CD4-positive, alpha-beta T cell treated with Interleukin-6 at 100 ng/mL for 8 hours (primary cell): ENCODE data around the gene PSMB5.
"Not testable (repeated sequence)": the region's sequence is repeated elsewhere in the genome, so short reads cannot be mapped to it uniquely, and the experiment has no call there.

ENCODE experiments used
- DNase-seq: peaks from one replicate; pipeline ENCODE4 v3.0.0-alpha.2; 2020; ENCODE audit warnings: mixed read lengths, low spot score

Gene PSMB5

GRCh38 chr14:23015618-23016017 is 19.1 kb downstream of the PSMB5 start:
- DNase-seq, result no peak

GRCh38 chr14:23013749-23014054 is 21.0 kb downstream of the PSMB5 start:
- DNase-seq, result not testable (repeated sequence)

GRCh38 chr14:23013054-23013748 is 21.5 kb downstream of the PSMB5 start:
- DNase-seq, result no peak

- peak; percentile 75 for DNase-seq
These were observed 24.6 kb downstream of the PSMB5 start, which contains the start of gene C14orf93 for GRCh38 chr14:23009939-23010726. C14orf93 (minus strand) TSS chr14:23010143; CDS start chr14:22999023, 11,120 bp downstream.

GRCh38 chr14:23009483-23009938 is 25.2 kb downstream of the PSMB5 start:
- DNase-seq, result no peak

- no peak for DNase-seq
These were observed 25.9 kb downstream of the PSMB5 start for GRCh38 chr14:23008831-23009230.

GRCh38 chr14:23006544-23007419 is 27.9 kb downstream of the PSMB5 start:
- peak; percentile 98 for DNase-seq

GRCh38 chr14:23006188-23006534 is 28.5 kb downstream of the PSMB5 start:
- no peak for DNase-seq

GRCh38 chr14:23005451-23006187 is 29.1 kb downstream of the PSMB5 start:
- no peak for DNase-seq

- DNase-seq, result not testable (repeated sequence)
These were observed 30.4 kb downstream of the PSMB5 start for GRCh38 chr14:23004274-23004673.

- DNase-seq, result no peak
These were observed 32.1 kb downstream of the PSMB5 start for GRCh38 chr14:23002592-23002991.

GRCh38 chr14:23000860-23001259 is 33.8 kb downstream of the PSMB5 start:
- DNase-seq, result no peak

- DNase-seq, result no peak
These were observed 36.2 kb downstream of the PSMB5 start for GRCh38 chr14:22998329-22999012.

GRCh38 chr14:22997676-22998323 is 36.9 kb downstream of the PSMB5 start:
- no peak for DNase-seq

- no peak for DNase-seq
These were observed 37.7 kb downstream of the PSMB5 start for GRCh38 chr14:22996768-22997654.

- DNase-seq, result no peak
These were observed 38.6 kb downstream of the PSMB5 start for GRCh38 chr14:22995889-22996625.

GRCh38 chr14:22994762-22995275 is 39.9 kb downstream of the PSMB5 start:
- peak; percentile 41 for DNase-seq

- DNase-seq, result no peak
These were observed 41.2 kb downstream of the PSMB5 start for GRCh38 chr14:22993517-22993916.

GRCh38 chr14:22991852-22992251 is 42.8 kb downstream of the PSMB5 start:
- no peak for DNase-seq
